HG03442 (cell line): ENCODE results near the gene WDR53.
"Not testable (repeated sequence)": the region's sequence is repeated elsewhere in the genome, so short reads cannot be mapped to it uniquely, and the experiment has no call there.

Source experiments
- ATAC-seq: cut with Tn5 transposase; IDR thresholded peaks from one replicate; pipeline ENCODE4 v1.9.1; 2021; ENCODE audit warnings: mild to moderate bottlenecking, moderate library complexity; ENCODE audit not compliant: unreplicated experiment

Gene WDR53

DNA sequence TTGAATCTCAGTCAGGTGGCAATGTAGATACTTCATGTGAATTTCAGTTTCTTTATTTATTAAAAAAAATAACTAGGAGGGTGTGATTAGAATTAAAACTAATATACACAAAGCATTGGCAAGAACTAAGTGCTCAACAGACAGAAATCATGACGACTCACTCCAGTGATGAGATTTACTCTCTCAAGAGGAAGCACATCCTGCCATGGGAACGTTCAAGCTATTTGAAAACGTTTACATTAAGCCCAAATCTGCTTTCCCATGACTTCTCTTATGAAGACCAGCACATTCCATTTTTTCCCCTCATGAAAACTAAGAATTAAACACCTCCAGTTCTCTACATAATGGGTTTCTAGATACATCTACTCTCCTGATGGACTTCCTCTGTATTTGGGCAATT, 8.5 kb downstream of the WDR53 start:
- no peak for ATAC-seq

DNA sequence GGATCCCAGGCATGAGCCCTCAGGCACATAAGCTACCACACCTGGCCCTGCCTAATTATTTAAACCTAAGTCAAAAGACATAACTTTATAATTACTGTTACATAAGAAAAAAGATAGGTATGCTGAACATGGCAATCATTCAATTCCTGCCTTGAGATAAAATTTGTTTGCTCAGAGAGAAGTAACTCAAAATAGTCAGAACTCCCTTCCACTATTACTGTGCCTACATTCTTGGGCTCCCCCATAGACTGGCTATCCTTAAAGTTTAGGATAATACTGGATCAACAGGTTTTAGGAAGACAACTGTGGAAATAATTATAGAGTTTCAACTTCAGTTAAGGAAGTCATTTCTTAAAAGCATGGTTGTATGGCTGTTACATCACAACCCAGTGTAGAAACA, 9.9 kb downstream of the WDR53 start:
- no peak for ATAC-seq

DNA sequence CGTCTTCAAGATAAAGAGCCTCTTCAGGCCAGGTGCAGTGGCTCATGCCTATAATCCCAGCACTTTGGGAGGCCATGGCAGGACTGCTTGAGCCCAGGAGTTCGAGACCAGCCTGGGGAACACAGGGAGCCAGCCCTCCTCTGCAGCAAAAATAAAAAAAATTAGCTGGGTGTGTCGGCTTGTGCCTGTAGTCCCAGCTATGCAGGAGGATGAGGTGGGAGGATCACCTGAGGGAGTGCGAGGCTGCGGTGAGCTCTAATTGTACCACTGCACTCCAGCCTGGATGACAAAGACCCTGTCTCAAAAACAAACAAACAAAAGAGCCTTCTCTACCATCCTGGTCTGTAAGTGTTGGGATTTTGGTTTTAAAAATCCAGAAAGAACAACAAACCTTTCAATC, 11.1 kb downstream of the WDR53 start:
- no peak for ATAC-seq

DNA sequence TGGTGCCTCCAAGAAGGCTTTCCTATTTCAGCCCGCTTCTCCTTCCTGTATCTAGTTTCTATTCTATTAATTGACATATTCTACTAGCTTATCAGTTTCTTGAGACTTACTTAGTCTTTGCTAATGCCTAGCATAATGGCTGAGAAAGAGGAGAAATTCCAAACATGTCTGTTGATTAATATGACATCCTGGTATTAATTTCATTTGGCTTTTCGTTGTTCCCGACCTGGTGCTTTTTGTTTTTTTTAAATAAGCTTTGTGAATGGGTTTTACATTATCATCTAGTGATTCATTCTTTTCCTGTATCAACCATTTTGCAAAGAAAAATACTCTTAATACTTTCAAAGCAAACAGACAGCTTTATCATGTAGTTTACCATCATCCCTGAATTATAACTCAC, 13.1 kb downstream of the WDR53 start:
- no peak for ATAC-seq

DNA sequence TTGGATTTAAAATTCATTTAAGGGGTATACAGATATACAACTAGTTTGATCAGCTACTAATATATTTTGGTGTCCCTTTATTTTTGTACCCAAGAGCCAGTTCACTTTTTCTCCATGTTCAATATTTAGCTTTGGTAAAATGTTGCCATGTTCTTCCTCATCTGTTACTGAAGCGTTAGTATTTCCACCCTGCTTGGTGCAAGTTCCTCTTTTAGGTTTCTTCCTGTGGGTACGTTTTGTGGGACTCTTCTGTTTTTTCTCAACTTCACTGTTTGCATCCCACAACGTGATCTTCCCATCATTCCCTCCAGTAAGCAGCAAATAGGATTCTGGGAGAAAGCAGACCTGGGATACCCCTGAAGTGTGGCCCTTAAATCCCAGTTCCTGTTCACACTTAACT, 14.1 kb downstream of the WDR53 start:
- ATAC-seq = no peak

GRCh38 chr3:196553551-196553950, 14.8 kb downstream of the WDR53 start:
- ATAC-seq = no peak

DNA sequence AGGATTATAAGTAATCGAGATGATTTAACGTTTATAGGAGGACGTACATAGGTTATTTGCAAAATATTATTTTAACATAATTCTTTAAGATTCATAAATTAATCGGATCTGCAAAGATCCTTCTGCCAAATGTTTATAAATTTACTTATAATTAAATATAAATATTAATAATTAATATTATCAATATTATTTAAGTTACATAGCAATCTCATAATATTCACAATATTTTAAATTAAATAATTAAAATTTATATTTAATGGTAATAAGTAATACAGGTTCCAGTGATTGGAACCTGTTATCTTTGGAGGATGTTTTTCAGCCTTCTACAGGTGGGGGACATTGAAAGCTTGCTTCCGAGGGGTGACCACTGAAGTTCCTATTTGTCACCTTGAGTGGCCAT, 16.1 kb downstream of the WDR53 start:
- ATAC-seq = no peak

DNA sequence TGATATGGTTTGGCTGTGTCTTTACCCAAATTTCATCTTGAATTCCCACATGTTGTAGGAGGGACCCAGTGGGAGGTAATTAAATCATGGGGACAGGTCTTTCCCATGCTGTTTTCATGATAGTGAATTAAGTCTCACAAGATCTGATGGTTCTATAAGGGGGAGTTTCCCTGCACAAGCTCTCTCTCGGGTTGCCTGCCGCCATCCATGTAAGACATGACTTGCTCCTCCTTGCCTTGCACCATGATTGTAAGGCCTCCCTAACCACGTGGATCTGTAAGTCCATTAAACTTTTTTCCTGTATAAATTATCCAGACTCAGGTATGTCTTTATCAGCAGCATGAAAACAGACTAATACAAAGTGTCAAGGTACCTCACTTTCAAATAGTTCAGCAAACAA, 18.2 kb downstream of the WDR53 start:
- ATAC-seq = not testable (repeated sequence)

- not testable (repeated sequence) for ATAC-seq
Observed at GRCh38 chr3:196549312-196549711, 19.0 kb downstream of the WDR53 start.

GRCh38 chr3:196547067-196547466, 21.3 kb downstream of the WDR53 start:
- ATAC-seq = no peak

- ATAC-seq = no peak
Observed at GRCh38 chr3:196546537-196546936, 21.8 kb downstream of the WDR53 start.

DNA sequence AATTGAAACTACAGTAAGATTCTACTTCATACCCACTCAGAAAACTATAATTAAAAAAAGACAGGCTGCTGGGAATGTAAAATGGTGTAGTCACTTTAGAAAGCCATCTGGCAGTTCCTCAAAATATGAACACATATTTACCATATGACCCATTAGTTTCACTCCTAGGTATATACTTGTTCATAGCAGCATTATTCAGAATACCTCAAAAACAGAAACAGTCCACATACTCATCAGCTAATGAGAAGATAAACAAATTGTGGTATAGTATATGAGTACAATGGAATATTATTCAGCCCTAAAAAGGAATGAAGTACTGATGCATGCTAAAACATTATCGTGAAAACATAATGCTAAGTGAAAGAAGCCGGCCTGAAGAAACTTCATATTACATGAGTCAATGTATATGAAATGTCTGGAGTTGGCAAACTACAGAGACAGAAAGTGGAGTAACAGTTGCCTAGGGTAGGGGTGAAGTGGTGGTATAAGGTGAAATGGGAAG, 23.8 kb downstream of the WDR53 start:
- ATAC-seq = no peak

- ATAC-seq = no peak
Observed at GRCh38 chr3:196541684-196542445, 26.5 kb downstream of the WDR53 start.

DNA sequence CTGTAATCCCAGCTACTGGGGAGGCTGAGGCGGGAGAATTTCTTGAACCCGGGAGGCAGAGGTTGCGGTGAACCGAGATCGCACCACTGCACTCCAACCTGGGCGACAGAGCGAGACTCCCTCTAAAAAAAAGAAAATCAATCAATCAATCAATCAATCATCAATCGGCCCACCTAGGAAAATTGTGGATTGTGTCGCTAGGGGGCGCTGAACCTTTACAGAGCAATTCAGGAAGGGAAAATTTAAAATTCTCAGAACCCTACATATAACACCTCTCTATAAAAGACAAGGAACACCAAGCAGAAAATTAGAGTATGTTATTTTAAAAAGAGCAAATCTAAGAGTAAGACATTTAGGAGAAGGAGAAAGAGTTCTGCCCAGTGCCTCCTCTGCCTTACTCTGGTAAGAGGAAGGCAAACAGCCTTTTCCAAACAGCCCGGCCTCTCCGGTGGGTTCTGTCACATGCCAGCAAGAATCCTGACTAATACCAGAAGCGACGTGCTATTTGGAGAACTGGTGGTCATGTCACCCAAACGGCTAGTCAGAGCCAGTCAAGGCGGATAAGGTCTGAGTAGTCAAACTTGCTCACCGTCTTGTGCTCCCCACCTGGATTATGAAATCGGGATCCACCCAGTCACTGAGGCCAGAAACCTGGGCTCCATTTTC, 30.9 kb downstream of the WDR53 start:
- ATAC-seq = no peak

DNA sequence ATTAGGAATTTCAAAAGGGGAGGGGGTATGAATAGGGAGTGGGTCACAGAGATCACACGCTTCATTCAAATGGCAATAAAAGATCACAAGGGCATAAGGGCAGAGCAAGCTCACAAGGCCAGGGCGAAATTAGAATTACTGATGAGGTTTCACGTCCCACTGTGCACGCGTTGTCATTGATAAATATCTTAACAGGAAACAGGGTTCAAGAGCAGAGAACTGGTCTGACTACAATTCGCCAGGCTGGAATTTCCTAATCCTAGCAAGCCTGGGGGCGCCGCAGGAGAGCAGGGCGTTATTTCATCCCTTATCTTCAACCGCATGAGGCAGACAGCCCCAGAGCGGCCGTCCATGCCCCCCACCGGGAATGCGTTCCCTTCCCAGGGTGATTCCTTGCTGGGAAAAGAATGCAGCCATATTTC, 35.1 kb downstream of the WDR53 start:
- ATAC-seq = no peak

DNA sequence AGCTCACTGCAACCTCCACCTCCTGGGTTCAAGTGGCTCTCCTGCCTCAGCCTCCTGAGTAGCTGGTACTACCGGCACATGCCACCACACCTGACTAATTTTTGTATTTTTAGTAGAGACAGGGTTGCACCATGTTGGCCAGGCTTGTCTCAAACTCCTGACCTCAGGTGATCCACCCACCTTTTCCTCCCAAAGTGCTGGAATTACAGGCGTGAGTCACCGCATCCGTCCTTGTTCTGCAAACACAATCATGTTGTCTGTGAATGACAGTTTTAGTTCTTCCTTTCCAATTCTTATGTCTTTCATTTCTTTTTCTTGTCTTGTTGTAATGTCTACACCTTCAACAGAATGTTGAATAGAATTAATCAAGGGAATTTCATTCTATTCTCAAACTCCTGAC, 36.9 kb downstream of the WDR53 start:
- no peak for ATAC-seq

GRCh38 chr3:196528639-196529233, 39.6 kb downstream of the WDR53 start:
- ATAC-seq = peak; percentile 68

DNA sequence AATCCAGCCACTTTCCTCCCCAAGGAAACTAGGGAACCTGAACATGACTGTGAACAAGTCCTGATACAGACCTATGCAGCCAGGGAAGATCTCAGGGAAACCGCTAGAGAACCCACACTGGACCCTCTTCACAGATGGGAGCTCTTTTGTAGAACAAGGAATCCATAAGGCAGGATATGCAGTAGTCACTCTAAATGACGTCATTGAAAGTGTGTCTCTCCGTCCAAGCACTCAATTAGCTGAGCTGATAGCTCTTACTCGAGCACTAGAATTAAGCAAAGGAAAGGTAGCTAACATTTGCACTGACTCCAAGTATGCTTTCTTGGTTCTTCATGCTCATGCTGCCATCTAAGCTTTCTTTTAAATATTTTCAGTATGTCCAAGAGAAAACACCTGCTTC, 43.2 kb downstream of the WDR53 start:
- ATAC-seq = no peak

GRCh38 chr3:196524527-196524926, 43.8 kb downstream of the WDR53 start:
- no peak for ATAC-seq

DNA sequence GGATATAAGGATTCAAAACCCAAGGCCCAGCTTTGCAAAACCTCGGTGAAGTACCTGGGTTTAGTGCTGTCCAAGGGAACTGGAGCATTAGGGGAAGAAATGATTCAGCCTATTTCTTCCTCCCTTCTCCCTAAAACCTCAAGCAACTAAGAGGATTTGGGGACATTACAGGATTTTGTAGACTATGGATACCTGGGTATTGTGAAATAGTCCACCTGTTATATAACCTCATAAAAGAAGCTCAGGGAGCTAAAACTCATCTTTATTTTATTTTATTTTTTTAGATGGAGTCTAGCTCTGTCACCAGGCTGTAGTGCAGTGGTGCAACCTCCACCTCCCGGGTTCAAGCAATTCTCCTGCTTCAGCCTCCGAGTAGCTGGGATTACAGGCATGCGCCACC, 44.5 kb downstream of the WDR53 start:
- ATAC-seq = no peak

GRCh38 chr3:196521291-196521690, 47.1 kb downstream of the WDR53 start:
- ATAC-seq = not testable (repeated sequence)

GRCh38 chr3:196519718-196520082, 48.7 kb downstream of the WDR53 start:
- ATAC-seq = no peak
